ENCODE results near the gene FHOD1. TPM values are rescaled to one million over a fixed set of nuclear protein-coding genes. Genes with fewer than 3 reads are reported as not detected.

FHOD1 gene
- polyA plus RNA-seq, 3 donors: 11.3 to 41.7 (median 33.4) TPM

DNA sequence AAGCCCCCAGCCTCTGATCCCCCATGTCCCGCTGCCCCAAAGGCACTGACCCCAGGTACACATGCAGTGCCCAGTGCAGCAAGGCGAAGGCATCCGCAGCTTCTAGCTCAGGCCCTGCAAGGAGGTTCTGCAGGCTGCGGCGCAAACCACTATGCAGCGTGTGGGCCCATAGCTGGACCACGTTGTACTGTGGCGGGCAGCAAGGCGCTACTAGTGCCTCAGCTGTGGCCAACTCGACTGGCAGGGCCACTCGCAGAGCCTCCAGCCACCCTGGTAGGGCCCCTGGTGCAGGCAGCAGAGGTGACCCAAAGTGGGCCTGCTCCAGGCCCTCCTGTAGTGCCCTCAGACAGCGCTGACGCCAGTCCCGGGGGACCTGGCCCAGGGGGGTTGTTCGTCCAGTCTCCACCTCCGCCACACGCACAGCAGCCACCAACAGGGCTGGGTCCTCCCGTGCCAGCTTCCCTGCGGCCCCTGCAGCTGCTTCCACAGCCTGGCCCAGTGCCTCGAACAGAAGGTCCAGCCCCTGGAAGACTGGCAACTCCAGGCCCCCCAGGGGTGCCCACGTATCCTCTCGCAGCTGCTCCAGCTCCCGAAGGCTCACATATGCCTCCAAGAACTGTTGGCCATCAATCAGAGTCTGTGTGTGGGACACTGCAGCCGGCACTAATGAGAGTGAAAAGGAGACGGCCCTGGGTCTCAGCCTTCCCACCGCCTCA lies 59.9 kb downstream of the FHOD1 start:
- 78 to 87% (median 85%) methylated on average over 20 to 26 of the region's 26 CpGs for WGBS, 3 donors
- no peak overlapping the region for H3K27ac ChIP-seq (ENCODE audit: low read depth, low read length)

DNA sequence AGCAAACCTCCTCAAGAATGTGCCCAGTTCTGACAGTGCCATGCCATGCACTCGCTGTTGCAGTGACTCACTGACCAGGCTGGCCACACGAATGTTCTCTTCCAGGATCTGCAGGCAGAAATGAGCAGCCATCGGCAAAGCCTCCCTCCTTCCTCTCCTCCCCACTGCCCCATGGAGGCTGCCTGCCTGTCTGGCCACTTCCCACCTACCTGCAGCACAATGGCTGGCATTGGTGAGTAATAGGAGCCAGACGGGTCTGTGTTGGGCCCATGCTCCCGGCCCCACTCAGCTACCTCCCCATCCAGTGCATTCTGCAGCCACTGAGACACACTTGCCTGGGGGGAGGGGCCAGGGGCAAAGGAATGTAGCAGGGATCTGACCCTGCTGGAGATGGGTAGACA lies 60.7 kb downstream of the FHOD1 start:
- H3K27ac ChIP-seq (ENCODE audit: low read depth, low read length): no peak overlapping the region

DNA sequence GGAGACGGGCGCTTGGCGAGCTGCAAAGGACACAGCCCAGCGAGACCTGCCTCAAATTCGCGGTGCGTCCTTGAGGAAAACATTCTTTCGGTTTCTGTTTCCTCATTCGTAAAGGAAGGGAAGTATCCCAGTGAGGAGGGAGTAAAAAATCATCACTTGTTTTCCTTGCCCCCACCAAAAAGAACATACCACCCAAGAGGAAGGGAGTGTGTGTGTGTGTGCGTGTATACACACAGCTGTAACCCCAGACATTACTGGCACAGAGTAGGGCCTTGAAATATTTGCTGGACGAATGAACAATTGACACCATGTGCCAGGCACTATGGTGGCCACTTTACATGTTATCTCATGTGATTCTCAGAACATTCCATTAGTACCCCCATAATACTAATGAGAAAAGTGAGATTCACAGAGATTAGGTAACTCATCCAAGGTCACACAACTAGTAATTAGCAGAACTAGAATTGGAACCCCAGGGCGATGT lies 61.6 kb downstream of the FHOD1 start:
- 7 to 9% (median 8%) methylated on average over 12 of the region's 12 CpGs for WGBS, 3 donors
- H3K27ac ChIP-seq (ENCODE audit: low read depth, low read length): no peak overlapping the region

More for the DNA sequence above, 60.7 kb downstream of the FHOD1 start:
- WGBS, 3 donors: 58 to 62% (median 60%) methylated on average over 5 of the region's 5 CpGs

DNA sequence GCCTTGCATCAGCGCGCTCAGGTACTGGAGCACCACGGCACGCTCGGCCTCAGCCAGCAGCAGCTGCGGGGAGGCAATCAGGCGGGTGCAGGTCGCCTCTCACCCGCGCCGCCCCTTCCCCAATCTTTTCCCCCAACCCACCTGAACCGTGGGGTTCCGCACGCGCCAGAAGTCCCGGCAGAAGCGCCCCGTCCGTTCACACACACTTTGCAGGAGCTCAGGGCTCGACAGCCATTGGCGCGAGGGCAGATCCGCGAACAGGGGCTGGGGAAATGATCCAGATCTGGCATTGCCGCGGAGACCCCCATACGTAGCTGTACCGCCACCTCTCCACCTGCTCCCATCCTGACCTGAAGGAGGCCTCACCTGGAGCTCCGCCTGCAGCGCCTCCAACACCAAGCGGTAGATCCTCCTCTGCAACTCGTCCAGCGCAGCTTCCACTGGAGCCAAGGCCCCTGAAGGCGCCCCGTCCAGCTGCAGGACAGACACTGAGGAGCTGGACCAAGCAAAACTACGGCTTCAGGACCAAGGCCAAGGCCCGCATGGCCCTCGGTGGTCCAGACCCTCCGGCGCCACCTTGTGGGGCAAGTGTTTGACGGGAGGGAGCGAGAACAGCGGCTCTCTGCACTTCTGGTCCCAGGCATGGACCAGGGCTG lies 62.2 kb downstream of the FHOD1 start:
- no peak overlapping the region for H3K27ac ChIP-seq (ENCODE audit: low read depth, low read length)
- 12 to 21% (median 17%) methylated on average over 41 to 43 of the region's 43 CpGs for WGBS, 3 donors

DNA sequence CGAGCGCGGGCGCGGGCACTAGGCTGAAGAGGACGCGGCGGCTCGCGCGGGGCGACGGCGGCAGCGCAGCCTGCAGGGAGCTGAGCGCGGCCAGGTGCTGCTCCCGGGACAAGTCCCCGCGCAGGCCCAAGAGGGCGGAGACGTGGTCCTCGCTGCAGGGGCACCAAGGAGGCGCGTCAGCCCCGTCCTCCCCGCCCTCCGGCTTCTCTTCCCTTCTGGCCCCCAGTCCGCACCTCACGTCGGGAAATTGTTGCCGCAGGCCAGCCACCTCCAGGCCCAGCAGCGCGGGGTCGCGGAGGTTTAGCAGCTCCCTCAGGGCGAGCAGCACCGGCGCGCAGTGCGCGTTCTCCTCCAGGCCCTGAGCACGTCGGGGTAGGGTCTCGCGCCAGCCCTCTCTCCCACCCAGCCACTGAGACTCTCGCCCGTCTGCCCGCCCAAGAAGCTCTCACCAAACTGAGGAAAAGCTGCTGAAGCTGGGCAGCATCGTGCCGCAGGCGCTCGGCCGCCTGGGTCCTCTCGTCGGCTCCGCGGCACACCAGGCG lies 62.8 kb downstream of the FHOD1 start:
- WGBS, 3 donors: 8 to 11% (median 10%) methylated on average over 48 to 59 of the region's 59 CpGs
- H3K27ac ChIP-seq (ENCODE audit: low read depth, low read length): no peak overlapping the region

GRCh38 chr16:67183627-67184452 lies 63.4 kb downstream of the FHOD1 start, which contains the start of gene MATCAP1:
Gene MATCAP1, minus strand, starts transcription at chr16:67183963. Its CDS starts 3,353 bp downstream, at chr16:67180610.
- H3K27ac ChIP-seq (ENCODE audit: low read depth, low read length): no peak within 1 kb of the TSS
- 0% methylated on average over 57 to 77 of the region's 77 CpGs for WGBS, 3 donors

- no peak overlapping the region for H3K27ac ChIP-seq (ENCODE audit: low read depth, low read length)
- WGBS, 3 donors: 5 to 8% (median 7%) methylated on average over 11 of the region's 11 CpGs
Measured at GRCh38 chr16:67183284-67183626, 64.0 kb downstream of the FHOD1 start.

- 67 to 91% (median 72%) methylated on average over 2 of the region's 2 CpGs for WGBS, 3 donors
- no peak overlapping the region for H3K27ac ChIP-seq (ENCODE audit: low read depth, low read length)
Measured at GRCh38 chr16:67182288-67182687, 65.0 kb downstream of the FHOD1 start.

GRCh38 chr16:67181346-67181745 lies 65.9 kb downstream of the FHOD1 start:
- H3K27ac ChIP-seq (ENCODE audit: low read depth, low read length): no peak overlapping the region
- WGBS, 3 donors: 49 to 55% (median 52%) methylated on average over 2 of the region's 2 CpGs

DNA sequence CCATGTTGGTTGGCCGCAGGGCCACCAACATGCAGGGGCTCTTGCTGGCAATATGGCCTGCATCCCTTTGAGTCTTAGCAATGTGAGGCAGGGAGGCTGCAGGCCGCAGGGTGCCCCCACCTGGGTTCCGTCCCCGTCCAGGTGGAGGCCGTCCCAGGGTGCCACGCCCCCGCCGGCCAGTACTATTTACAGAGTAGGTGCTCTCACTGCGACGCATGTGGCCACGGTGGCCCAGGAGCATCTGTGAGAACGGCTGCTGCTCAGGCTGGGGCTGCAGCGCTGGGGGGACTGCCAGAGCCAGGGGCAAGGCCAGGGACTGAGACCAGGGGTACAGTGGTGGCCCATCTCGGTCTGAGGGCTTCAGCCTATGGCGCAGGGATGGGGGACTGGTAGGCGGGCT lies 67.1 kb downstream of the FHOD1 start:
- WGBS, 3 donors: 88 to 95% (median 92%) methylated on average over 16 of the region's 16 CpGs

GRCh38 chr16:67179421-67180080 lies 67.7 kb downstream of the FHOD1 start:
- 87 to 95% (median 91%) methylated on average over 13 of the region's 13 CpGs for WGBS, 3 donors
- no peak overlapping the region for H3K27ac ChIP-seq (ENCODE audit: low read depth, low read length)

More for the DNA sequence above, 67.1 kb downstream of the FHOD1 start:
- no peak overlapping the region for H3K27ac ChIP-seq (ENCODE audit: low read depth, low read length)

Other genes with a start within 250 kb of the FHOD1 start
- 10 to 100 TPM in 2 of 3 donors, 1 to 10 TPM in 1; 9.1 to 33.0 (median 17.5) TPM for gene CBFB, start 218.3 kb downstream of the FHOD1 start, polyA plus RNA-seq
- gene PHAF1, start 137.5 kb downstream of the FHOD1 start, polyA plus RNA-seq: 1 to 10 TPM; 4.6 to 6.8 (median 6.6) TPM
- 1 to 10 TPM; 2.5 to 6.7 (median 5.0) TPM for gene B3GNT9, start 96.5 kb downstream of the FHOD1 start, polyA plus RNA-seq
- gene TRADD, start 87.6 kb downstream of the FHOD1 start, polyA plus RNA-seq: 10 to 100 TPM; 18.0 to 30.0 (median 20.6) TPM
- gene FBXL8, start 87.5 kb downstream of the FHOD1 start, polyA plus RNA-seq: 10 to 100 TPM; 10.3 to 36.7 (median 15.3) TPM
- gene HSF4, start 82.7 kb downstream of the FHOD1 start, polyA plus RNA-seq: 10 to 100 TPM; 30.3 to 62.2 (median 42.1) TPM
- gene NOL3, start 76.9 kb downstream of the FHOD1 start, polyA plus RNA-seq: 10 to 100 TPM; 31.0 to 62.3 (median 34.3) TPM
- 10 to 100 TPM; 13.0 to 32.0 (median 28.2) TPM for gene MATCAP1, start 63.5 kb downstream of the FHOD1 start, polyA plus RNA-seq
- gene EXOC3L1, start 57.3 kb downstream of the FHOD1 start, polyA plus RNA-seq: 10 to 100 TPM in 1 of 3 donors, 1 to 10 TPM in 2; 3.1 to 14.4 (median 9.4) TPM
- 10 to 100 TPM; 25.5 to 72.6 (median 52.0) TPM for gene E2F4, start 55.3 kb downstream of the FHOD1 start, polyA plus RNA-seq
- gene ELMO3, start 48.4 kb downstream of the FHOD1 start, polyA plus RNA-seq: 10 to 100 TPM in 1 of 3 donors, 1 to 10 TPM in 2; 1.8 to 35.7 (median 4.5) TPM
- gene TMEM208, start 20.4 kb downstream of the FHOD1 start, polyA plus RNA-seq: 10 to 100 TPM; 65.4 to 77.4 (median 75.5) TPM
- 1 to 10 TPM in 1 of 3 donors, under 1 TPM in 2; 0.26 to 1.6 (median 0.82) TPM for gene SLC9A5, start 1.5 kb upstream of the FHOD1 start, polyA plus RNA-seq
- 10 to 100 TPM in 2 of 3 donors, 1 to 10 TPM in 1; 5.6 to 12.6 (median 11.6) TPM for gene PLEKHG4, start 32.1 kb upstream of the FHOD1 start, polyA plus RNA-seq
- under 1 TPM in 2 of 3 donors, not detected in 1; 0.05 to 0.56 TPM for gene KCTD19, start 79.3 kb upstream of the FHOD1 start, polyA plus RNA-seq
- 1 to 10 TPM in 1 of 3 donors, under 1 TPM in 2; 0.15 to 1.1 (median 0.82) TPM for gene LRRC36, start 79.3 kb upstream of the FHOD1 start, polyA plus RNA-seq
- 10 to 100 TPM; 11.1 to 33.7 (median 16.8) TPM for gene TPPP3, start 146.0 kb upstream of the FHOD1 start, polyA plus RNA-seq
- gene ZDHHC1, start 169.0 kb upstream of the FHOD1 start, polyA plus RNA-seq: 1 to 10 TPM; 6.8 to 8.9 (median 7.8) TPM
- gene HSD11B2, start 183.6 kb upstream of the FHOD1 start, polyA plus RNA-seq: 1 to 10 TPM; 1.3 to 5.4 (median 2.4) TPM
- gene ATP6V0D1, start 233.7 kb upstream of the FHOD1 start, polyA plus RNA-seq: 10 to 100 TPM; 34.0 to 77.2 (median 67.3) TPM
- gene AGRP, start 236.1 kb upstream of the FHOD1 start, polyA plus RNA-seq: under 1 TPM in 1 of 3 donors, not detected in 2; 0.09 TPM